Suprapubic skin (tissue), 4 donors: ENCODE data around the gene PSTPIP1.

Source experiments
- POLR2A ChIP-seq, 2 donors: fragments of 450-650 bp; IDR thresholded peaks; one replicate each; pipeline ENCODE4 v1.6.1; 2017; ENCODE audit warnings: antibody characterized with exemption in 2 of 2, mild to moderate bottlenecking in 2 of 2, moderate library complexity in 2 of 2
- POLR2AphosphoS5 ChIP-seq, 3 donors: sonication (generic); formaldehyde crosslinking; IDR thresholded peaks; one replicate each; pipeline ENCODE4 v1.6.1; 2017; ENCODE audit warnings: antibody characterized with exemption in 3 of 3

DNA sequence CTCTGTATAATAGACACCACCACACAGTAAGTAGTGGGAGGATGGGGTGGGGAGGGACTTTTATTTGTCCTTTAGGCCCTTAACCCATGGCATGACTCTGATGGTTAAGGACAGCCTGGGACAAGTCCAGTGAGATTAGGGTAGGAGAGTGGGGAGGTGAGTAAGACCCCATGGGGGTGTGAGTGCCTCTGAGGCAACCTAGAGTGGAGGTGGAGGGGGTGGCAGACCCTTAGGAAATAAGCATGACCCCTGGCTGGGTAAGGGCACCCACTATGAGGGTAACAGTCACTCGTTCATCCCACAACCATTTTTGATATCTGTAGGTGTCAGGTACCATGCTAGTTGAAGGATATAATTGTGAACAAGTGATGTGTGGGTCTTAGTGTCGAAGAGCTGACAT lies 21.0 kb upstream of the PSTPIP1 start:
- TF ChIP-seq POLR2A (IDR thresholded peaks at IDR 0.05) (no peak), POLR2AphosphoS5 (IDR thresholded peaks at IDR 0.05) (no peak)
